ENCODE measurements around the gene SLC35F1.
A peak's percentile ranks its signal among the peaks of the same experiment; 100 is the strongest.

DNA sequence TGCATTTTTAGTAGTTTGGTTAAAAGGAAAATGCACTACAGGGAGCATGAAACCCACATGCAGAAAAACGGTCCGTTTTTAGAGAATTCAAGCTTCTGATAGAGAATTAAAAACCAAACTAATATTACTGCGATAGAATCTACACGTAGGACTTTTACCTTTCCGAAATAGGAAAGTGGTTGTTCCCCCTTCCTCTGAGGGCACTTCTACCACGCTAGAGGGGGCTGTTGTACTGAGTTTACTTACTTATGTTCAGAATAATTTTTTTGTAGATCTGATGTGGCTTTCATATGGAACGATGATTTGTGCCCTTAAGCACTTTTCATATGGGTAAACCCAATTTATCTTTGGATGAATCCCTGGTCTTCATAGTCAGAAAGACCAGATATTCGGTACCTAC is 376.7 kb downstream of the SLC35F1 start:
- TF ChIP-seq, protein P1, sequence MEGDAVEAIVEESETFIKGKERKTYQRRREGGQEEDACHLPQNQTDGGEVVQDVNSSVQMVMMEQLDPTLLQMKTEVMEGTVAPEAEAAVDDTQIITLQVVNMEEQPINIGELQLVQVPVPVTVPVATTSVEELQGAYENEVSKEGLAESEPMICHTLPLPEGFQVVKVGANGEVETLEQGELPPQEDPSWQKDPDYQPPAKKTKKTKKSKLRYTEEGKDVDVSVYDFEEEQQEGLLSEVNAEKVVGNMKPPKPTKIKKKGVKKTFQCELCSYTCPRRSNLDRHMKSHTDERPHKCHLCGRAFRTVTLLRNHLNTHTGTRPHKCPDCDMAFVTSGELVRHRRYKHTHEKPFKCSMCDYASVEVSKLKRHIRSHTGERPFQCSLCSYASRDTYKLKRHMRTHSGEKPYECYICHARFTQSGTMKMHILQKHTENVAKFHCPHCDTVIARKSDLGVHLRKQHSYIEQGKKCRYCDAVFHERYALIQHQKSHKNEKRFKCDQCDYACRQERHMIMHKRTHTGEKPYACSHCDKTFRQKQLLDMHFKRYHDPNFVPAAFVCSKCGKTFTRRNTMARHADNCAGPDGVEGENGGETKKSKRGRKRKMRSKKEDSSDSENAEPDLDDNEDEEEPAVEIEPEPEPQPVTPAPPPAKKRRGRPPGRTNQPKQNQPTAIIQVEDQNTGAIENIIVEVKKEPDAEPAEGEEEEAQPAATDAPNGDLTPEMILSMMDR (IDR thresholded peaks at IDR 0.05) = peak; percentile 77 to 78 (median 78)
- TF ChIP-seq POLR2AphosphoS5 (IDR thresholded peaks at IDR 0.05) (no peak), POLR2A (IDR thresholded peaks at IDR 0.05; ENCODE audit: low read depth) (no peak)

Data from esophagus muscularis mucosa (tissue), 3 donors.